Stimulated activated CD4-positive, alpha-beta T cell treated with anti-CD3 and anti-CD28 coated beads, Interleukin-1b, Interleukin-23, amount 100 ng/mL, for 1 hour (primary cell): ENCODE data around the gene LRRC8E.

Experiments used
- DNase-seq, 2 donors: peaks; one replicate each; pipeline ENCODE4 v3.0.0-alpha.2; 2020; ENCODE audit warnings: low read depth in 2 of 2

The LRRC8E gene

DNA sequence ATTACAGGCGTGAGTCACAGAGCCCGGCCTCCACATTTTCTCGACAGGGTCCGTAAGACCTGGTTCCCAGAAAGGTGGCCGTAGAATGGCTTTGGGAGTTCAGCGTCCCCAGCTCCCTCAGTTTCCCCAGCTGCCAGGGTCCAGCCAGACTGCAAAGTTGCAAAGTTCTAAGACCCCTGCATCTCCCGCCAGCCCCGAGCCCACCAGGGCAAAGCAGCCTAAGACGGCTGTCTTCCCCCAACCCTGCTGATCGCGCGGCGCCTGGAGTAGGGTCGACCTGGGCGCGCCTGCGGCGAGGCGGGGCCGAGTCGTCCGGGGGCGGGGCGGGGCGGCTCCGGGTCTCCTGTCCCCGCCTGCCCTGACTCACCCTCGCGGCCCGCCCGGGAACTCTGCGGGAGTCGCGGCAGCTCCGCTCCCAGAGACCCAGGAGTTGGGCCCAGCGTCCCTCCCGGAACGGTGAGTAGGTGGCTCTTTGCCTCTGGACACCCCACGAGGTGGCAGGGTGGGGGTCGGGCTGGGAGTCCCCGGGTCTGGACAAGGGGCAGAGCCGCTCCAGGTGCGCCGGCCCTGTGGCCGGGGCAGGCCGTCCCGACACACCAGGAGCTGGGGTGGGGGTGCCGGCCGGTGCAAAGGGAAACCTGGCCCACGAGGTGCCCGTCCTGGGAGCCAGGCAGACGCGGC, at the start of gene LRRC8E:
Gene LRRC8E (plus strand): TSS at position 366 of the 681 bp plus-strand sequence. CDS start 7,094 bp downstream, outside the sequence.
- DNase-seq = no peak

DNA sequence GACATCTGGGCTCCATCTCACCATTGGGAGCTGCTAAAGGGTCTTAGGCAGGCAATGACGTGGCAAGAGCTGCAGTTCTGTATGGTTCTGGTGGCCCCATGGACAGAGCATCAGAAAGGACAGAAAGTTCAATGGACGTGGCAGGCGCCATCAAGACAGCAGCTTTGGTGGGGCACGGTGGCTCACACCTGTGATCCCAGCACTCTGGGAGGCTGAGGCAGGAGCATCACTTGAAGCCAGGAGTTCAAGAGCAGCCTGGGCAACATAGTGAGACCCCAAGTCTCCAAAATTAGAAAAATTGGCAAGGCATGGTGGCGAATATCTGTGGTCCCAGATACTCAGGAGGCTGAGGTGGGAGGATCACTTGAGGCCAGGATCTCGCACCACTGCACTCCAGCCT, 48.8 kb upstream of the LRRC8E start:
- DNase-seq = no peak

DNA sequence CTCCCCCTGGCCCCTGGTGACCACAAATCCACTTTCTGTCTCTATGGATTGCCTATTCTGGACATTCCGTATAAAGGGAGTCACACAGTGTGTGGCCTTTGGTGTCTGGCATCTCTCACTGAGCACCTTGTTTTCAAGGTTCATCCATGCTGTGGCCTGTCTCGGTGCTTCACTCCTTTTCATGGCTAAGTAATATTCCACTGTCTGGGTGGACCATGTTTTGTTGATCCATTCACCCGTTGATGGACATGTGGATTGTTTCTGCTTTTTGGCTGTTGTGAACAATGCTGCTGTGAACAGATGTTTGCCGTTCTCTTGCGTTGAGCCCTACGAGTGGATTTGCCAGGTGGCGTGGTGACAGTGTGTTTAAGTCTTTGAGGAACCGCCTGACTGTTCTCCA, 47.7 kb upstream of the LRRC8E start:
- no peak for DNase-seq

DNA sequence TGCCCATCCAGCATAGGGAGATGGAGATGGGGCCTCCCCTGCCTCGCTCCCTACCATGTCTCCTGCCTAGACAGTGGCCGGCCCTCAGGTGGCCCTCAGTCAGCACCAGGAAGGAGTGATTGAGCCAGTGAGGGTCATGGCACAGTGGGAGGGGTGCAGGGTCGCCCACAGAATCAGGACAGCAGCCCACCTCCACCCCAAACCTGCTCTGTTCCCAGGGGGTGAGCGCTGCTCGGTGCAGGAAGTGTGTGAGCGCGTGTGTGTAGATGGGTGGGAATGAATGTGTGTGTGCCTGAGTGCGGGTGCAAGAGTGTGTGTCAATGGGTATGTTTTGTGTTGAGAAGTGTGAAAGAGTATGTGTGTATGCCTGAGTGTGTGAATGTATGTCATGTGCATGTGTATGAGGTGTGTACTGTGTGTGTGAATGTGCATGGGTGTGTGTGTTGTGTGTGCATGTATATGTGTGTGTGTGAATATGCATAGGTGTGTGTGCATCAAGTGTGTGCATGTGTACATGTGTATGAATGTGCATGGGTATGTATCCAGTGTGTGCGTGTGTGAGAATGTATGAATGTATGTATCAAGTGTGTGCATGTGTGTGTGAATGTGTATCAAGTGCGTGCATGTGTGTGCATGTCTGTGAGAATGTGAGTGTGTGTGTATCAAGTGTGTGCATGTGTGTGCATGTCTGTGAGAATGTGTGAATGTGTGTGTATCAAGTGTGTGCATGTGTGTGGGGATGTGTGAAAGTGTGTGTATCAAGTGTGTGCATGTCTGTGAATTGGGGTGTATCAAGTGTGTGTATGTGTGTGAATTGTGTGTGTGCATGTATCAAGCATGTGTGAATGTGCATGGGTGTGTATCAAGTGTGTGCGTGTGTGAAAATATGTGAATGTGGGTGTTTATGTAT, 46.3 kb upstream of the LRRC8E start:
- DNase-seq = no peak

DNA sequence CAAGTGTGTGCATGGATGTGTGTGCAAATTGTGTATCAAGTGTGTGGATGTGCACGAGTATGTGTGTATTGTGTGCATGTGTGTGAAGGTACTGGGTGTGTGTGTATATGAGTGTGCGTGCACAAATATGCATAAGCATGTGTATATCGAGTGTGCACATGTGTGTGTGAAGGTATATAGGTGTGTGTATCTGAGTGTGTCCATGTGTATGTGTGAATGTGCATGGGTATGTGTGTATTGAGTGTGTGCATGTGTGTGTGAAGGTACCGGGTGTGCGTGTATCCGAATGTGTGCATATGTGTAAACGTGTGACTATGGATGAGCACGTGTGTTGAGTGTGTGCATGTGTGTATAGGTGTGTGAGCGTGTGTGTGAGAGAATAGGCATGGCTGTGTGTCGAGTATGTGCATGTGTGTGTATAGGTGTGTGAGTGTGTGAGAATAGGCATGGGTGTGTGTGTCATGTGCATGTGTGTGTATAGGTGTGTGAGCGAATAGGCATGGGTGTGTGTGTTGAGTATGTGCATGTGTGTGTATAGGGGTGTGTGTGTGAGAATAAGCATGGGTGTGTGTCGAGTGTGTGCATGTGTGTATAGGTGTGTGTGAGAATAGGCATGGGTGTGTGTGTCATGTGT, 45.5 kb upstream of the LRRC8E start:
- DNase-seq = no peak

DNA sequence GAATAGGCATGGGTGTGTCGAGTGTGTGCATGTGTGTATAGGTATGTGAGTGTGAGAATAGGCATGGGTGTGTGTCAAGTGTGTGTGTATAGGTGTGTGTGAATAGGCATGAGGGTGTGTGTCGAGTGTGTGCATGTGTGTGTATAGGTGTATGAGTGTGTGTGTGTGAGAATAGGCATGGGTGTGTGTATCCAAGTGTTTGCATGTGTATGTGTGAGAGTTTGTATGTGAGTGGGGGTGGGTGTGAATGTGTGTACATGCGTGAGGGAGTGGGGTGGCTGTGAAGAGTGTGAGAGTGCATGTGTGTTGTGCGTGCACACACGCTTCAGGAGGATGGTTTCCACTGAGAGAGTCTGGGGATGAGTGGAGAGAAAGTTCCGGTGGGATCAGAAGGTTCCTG, 44.8 kb upstream of the LRRC8E start:
- DNase-seq = no peak

DNA sequence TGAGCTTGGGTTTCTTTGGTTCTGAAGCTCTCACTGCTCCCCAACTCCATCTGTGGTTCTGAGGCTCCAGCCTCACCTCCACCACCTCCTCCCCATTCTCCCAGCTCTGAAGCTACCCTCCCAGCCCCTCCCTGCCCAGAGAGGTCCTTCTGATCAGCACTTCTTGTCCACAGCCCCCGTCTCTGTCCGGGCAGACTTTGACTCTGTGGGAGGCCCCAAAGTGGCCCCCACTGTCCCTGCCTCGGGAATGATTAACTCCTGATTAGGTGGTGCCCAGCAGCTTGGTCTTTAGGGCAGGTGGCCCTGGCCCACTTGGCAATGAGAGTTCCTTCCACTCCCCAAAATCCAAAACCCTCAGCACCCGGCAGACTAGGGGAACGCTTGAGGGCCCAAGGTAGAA, 43.9 kb upstream of the LRRC8E start:
- no peak for DNase-seq

DNA sequence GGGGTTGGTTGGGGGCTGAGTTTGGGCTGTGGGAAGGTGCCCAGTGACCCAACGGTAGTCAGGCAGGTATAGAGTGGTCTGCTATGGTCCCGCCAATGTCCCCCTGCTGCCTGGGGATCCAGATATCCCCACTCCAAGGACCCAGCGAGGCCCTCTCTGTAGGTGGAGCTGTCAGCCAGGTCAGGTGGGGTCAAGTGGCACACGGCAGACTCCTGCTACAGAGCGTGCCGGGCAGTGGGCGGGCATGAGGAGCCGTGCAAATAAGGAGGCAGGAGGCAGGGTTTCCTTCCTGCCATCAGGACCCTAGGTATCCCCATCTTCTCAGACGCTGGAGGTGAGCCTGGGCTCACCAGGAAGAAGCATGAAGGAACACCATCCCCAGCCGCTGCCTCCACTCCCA, 43.4 kb upstream of the LRRC8E start:
- no peak for DNase-seq

DNA sequence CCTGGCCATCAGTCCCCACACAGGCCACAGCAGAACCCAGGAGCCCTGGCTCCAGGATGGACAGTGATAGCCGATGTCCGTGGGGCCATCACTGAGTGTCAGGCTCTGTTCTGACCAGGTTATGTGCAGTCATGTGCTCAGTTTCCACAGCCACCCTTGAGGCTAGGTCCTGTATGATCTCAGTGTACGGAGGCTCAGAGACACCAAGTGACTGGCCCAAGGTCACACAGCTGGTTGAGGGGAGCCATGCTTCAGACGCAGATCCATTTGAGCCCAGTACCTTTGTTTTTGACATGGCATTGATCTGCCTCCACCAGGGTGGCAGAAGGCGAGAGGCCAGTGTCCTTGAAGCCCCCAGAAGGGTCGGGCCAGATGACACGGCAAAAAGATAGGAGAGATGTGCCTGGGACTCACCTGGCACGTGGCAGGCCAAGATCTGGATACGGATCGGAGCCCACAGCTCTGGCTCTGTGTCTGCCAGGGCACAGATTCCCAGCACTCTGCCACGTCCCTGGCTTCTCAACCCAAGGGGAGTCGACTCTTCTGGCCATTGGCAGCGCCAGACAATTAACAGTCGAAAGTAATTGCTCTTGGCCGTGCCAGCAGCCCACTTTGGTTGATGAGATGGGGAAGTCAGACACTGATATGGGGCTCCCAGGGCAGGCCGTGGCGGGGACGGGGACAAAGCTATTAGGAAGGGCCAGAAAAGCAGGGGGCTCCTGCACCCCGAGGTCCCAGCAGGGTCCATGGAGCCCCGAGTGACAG, 42.7 kb upstream of the LRRC8E start:
- DNase-seq = no peak

DNA sequence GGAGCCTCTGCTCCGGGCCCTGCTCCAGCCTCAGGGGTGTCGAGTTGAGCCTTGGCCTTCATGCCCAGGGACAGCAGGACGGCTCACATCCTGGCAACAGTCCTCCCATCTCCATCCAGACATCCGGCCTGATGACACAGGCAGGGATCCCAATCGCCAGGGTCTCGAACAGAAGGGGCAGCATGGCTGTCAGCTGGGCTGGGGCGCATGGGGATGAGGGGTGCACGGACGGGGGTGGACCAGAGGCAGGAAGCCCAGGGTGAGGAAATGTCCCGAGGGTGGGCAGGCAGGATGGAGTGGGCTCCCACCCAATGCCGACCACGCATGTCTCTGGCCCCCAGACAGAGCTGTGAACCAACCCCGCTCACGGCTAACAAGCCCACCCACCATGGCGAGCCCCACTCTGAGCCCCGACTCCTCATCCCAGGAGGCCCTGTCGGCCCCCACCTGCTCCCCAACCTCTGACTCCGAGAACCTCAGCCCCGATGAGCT, 42.1 kb upstream of the LRRC8E start:
- no peak for DNase-seq

DNA sequence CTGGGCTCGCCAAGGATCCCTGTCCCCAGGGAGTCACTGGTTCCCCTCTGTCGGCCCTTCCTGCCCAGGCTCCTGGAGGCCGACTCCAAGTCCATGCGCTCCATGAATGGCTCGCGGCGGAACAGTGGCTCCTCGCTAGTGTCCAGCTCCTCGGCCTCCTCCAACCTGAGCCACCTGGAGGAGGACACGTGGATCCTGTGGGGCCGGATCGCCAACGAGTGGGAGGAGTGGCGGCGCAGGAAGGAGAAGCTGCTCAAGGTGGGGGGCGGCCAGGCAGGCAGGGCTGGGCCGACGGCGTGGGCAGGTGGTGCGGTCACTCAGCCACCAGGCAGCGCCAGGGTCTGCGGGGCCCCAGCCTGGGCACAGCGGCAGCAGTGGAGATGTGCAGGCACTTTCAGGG, 40.6 kb upstream of the LRRC8E start:
- DNase-seq = no peak

DNA sequence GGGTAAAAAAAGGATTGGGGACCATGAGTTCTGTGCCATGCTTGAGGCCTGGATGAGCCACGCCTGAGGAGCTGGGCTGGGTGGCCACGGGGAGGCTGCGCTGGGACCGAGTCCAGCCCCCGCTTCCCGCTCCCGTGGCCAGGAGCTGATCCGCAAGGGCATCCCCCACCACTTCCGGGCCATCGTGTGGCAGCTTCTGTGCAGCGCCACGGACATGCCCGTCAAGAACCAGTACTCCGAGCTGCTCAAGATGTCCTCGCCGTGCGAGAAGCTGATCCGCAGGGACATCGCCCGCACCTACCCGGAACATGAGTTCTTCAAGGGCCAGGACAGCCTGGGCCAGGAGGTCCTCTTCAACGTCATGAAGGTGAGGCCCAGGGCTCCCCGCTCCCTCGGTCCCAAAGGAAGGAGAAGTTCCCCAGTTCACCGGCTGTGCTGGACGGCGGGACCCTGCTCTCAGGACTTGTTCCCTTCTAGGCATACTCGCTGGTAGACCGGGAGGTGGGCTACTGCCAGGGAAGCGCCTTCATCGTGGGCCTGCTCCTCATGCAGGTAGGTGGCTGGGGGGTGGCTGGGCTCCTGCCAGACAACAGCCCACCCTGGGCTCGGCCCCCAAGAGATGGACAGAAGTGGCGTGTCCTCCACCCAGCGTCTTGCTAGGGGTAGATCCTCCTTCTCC, 39.4 kb upstream of the LRRC8E start:
- no peak for DNase-seq

DNA sequence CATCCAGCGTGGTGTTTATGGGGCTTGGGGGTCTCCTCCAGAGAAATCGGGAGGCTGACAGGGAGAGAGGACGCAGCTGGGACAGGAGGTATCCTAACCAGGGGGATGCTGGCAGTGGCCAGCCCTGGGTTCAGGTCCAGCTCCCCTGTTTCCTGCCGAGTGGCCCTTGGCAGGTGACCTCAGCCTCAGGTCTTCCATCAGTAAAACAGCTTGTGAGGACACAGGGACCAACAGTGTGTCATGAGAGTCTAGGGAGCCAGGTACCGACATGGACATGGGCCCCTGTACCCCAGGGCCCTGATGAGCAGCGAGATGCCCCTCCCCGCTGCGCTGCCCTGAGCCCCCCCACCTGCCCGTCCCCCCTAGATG, 38.7 kb upstream of the LRRC8E start:
- DNase-seq = no peak

DNA sequence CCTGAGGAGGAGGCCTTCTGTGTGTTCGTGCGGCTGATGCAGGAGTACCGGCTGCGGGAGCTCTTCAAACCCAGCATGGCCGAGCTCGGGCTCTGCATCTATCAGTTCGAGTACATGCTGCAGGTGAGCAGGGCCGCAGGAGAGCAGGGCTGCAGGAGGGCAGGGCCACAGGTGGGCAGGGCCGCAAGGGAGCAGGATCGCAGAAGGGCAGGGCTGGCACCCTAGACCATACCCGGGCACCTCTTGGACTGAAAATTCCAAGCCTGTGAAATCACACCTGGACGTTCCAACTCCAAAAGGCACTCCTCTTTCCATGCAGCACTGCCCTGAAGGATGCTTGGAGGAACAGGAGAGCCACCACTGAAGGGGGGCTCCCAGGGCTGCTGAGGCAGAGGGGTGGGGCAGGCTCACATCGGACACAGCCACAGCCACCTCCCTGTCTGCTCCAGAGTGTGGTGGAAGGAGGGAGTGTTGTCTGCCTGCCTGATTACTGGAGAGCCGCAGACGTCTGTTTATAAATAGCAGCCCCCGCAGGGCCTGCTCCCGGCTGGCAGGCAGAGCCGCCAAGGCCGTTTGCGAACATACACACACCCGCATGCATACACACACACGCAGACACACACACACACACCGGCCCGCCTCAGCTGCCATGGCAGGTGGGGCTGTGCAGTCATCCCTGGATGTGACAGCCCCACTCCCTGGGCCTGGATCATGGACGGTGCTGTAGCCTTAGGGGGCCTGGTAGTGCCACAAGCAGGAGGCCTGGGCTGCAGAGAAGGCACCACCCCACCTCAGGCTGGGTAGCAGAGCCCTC, 38.1 kb upstream of the LRRC8E start:
- DNase-seq = no peak

DNA sequence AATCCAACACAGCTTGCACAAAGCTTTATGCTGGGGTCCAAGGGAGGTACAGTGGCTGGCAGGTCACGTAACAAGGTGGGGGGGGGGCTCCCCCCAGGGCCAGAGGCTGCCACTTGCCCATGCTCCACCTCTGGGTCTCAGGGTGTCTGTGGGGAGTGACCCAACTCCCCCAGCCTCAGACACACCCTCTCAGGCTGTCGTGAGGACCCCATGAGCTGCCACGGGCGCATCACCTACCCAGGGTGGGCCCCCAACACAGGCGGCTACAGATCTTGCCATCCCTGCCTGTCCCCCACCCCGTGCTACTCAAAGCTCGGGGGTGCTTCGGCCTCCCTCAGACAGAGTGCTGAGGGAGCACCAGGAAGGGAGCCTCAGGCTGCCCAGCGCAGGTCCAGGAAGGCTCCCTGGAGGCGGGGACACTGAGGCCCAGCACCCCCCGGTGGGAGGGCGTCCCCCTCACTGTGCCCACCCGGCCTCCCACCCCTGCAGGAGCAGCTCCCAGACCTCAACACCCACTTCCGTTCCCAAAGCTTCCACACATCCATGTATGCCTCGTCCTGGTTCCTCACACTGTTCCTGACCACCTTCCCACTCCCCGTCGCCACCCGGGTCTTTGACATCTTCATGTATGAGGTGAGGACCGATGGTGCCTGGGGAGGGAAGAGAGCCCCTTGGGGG, 37.2 kb upstream of the LRRC8E start:
- no peak for DNase-seq

DNA sequence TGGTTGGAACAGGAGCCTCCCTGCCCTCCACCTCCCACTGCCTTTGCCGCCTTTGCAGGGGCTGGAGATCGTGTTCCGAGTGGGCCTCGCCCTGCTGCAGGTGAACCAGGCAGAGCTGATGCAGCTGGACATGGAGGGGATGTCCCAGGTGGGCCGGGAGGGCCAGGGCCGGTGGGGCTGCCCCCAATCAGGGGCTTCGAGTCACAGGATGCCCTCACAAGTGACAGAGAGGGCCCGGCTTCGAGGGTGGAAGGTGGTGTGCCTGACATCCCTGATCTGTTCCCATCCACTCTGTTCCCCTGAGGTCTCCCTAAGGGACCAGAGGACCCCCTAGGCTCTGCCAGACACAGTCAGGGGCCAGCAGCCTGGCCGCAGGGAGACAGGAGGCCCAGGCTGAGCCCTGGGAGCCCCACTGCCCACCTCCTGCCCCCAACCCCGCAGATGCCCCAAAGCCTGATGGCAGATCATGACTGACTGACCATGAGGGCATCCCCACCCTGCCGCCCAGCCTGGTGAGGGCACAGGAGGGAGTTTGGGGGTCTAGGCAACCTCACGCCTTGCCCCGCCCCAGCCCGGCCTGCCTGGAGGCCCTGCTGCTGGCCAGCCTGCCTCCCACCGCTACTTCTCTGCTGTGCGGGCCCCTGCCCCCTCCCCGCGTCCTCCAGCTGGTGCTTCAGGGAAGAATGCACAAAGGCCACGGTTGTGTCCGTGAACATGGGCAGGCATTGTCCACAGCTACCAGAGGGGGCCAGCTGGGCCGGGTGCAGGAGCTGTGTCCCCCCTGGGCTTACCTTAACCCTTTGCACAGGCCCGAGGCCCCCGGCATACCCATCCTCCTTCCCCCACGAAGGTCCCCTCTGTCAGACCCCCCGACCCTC, 36.4 kb upstream of the LRRC8E start:
- DNase-seq = no peak

DNA sequence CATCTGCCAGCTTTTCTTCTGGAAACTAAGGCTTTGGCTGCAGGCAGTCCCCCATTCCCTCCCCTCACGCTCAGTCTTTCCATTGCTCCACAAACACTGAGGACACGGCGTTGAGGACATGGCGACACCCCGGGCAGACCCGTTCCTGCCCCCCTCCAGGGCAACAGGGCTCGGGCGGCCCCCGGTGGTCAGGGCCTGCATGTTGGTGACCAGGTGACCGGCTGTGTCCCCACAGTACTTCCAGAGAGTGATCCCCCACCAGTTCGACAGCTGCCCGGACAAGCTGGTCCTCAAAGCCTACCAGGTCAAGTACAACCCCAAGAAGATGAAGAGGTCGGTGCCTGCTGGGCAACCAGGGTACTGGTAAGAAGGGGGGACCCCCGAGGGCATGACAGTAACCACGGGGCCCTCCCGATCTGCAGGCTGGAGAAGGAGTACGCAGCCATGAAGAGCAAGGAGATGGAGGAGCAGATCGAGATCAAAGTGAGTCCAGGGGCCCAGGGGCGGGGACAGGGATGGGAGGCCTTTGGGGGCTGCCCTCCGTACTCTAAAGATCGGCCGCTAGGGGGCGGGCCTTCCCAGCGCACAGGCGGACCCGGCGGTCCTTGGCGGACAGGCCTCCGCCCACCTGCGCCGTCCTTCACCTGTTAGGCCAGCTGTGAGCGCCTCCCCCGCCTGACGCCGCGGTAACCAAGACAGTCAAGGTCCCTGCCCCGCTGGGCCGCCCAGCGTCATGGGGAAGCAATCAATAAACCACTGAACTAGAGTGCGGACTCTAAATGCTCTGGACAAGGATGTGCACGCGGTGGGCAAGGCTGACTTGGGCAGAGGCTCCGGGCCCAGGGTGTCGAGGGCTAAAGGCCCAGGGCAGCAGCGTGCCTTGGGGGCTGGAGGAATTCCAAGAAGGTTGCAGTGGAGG, 35.2 kb upstream of the LRRC8E start:
- DNase-seq = peak in 1 of 2 donors; percentile 44

DNA sequence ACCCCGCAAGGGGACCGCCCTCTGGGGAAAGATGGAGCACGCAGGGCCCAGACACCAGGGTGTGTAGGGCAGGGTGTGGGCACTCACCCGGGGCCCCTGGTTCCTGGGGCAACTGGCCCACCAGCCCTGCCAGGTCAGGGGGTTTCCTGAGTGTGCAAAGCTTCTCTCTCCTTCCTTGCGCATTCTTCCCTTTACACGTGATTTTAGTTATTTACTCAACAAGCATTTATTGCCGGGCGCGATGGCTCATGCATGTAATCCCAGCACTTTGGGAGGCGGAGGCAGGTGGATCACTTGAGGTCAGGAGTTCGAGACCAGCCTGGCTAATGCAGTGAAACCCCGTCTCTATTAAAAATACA, 34.6 kb upstream of the LRRC8E start:
- no peak for DNase-seq
